GM19023 (cell line): ENCODE results near the gene IGSF21.
"Not testable (repeated sequence)": the region's sequence is repeated elsewhere in the genome, so short reads cannot be mapped to it uniquely, and the experiment has no call there.

Experiments used
- ATAC-seq: cut with Tn5 transposase; IDR thresholded peaks from one replicate; pipeline ENCODE4 v1.9.1; 2021; ENCODE audit warnings: mild to moderate bottlenecking, moderate library complexity; ENCODE audit not compliant: unreplicated experiment

IGSF21 gene

DNA sequence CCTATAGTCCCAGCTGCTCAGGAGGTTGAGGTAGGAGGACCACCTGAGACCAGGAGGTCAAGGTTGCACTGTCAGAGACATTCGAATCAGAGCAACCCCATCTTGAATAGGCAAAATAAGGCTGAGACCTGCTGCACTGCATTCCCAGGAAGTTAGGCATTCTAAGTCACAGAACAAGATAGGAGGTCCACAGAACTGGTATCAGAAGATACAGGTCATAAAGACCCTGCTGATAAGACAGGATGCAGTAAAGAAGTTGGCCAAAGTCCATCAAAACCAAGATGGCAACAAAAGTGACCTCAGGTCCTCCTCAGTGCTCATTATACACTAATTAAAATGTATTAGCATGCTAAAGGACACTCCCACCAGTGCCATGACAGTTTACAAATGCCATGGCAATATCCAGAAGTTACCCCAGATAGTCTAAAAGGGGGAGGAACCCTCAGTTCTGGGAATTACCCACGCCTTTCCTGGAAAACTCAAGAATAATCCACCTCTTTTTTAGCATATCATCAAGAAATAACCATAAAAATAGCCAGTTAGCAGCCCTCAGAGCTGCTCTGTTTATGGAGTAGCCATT is 307.9 kb downstream of the IGSF21 start:
- ATAC-seq, result no peak

GRCh38 chr1:18416126-18416525 is 308.5 kb downstream of the IGSF21 start:
- not testable (repeated sequence) for ATAC-seq

DNA sequence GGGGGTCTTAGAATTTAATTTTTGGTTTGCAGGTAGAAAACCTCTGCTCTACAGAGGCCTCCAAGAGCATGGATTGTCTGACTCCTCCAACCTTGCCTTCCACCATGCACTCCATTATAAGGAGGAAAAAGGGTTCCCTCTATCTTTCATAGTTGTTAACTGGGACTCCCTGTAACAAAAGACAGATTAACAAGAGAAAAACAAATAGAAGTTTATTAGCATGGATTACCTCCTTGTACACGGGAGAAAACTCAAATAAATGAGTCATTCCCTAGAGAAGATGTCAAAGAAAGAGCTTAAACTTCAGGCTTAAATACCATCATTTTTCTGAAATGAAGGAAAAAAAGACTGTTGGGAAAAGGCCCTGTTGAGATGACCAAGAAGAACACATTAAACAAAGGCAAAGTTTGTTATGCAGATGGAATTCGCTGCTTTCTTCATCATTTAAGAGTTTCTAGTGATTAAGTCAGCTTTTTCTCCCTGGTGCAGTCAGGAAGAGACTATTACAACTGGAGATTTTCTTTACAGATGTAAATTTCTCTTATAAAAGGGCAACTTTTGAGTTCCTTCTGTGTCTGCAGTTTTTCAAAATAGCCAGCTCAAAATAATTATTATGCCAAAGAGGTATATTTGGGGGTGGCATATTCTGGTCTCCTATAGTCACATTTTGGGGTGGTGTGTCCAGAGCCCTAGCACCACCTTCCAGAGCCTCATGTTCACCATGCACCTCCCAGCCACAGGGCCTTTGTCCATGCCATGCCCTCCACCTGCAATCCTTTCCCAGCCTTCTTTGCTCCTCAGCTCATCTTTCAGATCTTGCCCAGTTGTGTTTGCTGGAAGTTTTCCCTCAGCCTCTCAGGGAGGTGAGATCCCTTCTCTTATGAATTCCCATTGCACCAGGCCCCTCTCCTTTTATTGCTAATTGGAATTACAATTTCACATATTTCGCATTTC is 310.0 kb downstream of the IGSF21 start:
- no peak for ATAC-seq

DNA sequence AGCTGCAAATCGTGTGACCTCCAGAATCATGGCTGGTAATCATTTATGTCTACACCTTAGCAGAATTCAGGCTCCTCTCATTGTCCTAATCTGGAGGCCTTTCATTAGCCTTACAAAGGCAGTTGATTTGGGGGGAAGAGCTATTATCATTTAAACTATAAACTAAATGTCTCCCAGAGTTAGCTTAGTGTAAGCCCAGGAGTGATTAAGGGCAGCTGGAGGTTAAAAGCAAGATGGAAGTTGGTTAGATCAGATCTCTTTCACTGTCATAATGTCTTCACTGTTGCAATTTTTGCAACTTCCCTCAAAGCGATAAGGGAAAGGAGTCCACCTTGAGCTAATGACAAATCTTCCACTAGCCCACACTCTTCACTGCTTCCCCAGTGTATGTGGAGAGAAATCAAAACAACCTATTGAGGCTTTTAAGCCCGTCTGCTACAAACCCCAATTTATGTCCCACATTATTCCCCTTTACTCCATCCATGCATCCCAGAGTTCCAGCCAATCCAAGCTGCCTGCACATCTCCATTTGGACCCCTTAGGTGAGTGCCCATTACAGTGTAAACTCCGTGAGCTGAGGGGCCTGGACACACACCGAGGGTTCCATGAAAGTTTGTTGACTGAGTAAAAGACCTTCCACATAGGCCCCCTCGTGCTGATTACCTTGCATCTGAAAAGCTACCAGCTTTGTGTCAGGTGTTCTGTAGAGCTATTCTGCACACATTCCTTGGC is 311.7 kb downstream of the IGSF21 start:
- no peak for ATAC-seq

GRCh38 chr1:18419845-18420184 is 312.2 kb downstream of the IGSF21 start:
- no peak for ATAC-seq

DNA sequence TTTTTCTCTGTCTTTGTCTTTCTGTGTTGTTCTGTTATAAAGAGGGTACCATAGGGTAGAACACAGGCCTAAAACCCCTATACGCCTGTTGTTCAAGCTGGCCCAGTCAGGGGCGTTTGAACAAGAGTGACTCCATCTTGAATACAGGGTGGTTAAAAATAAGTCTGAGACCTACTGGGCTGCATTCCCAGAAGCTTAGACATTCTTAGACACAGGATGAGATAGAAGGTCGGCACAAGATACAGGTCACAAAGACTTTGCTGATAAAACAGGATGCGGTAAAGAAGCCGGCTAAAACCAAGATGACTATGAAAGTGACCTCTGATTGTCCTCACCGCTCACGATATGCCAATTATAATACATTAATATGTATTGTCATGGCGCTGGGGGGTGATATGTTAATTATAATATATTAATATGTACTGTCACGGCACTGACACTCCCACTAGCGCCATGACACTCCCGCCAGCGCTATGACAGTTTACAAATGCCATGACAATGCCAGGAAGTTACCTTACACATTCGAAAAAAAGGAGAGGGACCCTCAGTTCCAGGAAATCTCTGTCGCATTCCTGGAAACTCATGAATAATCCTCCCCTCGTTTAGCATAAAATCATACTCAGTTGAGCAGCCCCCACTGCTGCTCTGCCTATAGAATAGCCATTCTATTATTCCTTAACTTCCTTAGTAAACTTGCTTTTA is 314.6 kb downstream of the IGSF21 start:
- ATAC-seq, result no peak

DNA sequence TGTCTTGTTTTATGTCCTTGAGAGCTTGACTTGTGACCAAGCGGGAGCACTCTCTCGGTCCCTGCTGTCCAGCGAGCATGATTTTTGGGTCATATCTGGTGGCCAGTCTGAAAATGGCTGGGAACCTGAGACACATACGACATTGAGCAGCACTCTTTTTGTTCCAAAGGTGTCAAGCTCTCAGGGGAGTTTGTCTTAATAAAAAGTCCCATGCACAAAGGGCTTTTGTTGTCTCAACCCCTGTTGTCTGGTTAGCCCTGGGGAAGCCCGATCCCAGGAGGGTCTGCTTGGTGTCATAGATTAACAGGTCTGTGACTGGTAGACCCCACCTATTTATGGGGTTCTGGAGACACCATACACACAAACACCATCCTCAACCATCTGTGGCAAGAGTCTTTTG is 315.4 kb downstream of the IGSF21 start:
- no peak for ATAC-seq

DNA sequence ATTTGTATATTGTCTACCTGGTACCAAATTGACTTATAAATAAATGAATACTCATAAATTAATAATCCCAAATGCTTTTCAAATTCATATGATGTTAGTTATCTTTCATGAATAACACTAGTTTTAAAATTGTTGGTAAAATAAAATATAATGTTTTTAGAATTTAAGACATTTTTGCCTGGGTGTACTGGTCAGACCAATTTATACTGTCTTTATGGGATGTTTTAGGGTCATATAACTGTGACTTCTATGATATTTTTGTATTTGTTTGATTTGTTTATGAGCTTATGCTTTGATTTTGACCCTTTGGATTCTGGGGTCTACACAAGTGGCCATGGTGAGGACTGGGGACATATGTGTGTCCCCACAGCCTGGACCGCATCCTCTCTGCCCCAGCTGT is 319.0 kb downstream of the IGSF21 start:
- ATAC-seq, result no peak
